GM10266 (cell line): ENCODE data around the gene ADPRH.

Experiments
- DNase-seq: peaks from one replicate; pipeline ENCODE4 v3.0.0; 2012; ENCODE audit errors: extremely low spot score
- TF ChIP-seq, protein P1 (sequence below): IDR thresholded peaks from 2 replicates; pipeline ENCODE4 v1.5.1; 2012; ENCODE audit warnings: mild to moderate bottlenecking, low read depth; ENCODE audit not compliant: control insufficient read depth, insufficient read depth; ENCODE audit errors: missing control alignments

ADPRH gene

DNA sequence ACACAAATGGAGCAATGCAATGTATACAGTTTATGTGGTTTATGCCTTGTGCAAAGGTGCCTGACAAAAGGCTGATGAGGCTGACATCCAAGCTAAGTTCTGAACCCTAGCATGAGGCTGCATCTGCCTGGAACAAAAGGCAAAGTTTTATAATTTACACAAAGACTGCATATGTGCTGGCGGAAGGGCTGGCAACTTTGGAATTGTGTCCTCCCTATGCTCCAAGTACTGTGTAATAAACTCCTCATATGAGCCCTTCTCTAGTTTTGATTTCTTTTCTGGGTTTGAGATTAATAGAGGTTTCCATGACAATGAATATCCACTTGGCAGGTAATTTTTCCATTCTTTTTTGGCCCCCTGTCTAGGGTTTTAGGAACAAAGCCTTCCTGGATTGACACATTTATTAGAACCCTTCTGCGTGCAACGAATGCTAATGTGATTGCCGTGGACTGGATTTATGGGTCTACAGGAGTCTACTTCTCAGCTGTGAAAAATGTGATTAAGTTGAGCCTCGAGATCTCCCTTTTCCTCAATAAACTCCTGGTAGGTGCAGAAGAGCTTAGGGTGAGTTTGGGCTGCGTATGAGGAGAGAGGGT lies 29.2 kb downstream of the ADPRH start:
- TF ChIP-seq, protein P1, sequence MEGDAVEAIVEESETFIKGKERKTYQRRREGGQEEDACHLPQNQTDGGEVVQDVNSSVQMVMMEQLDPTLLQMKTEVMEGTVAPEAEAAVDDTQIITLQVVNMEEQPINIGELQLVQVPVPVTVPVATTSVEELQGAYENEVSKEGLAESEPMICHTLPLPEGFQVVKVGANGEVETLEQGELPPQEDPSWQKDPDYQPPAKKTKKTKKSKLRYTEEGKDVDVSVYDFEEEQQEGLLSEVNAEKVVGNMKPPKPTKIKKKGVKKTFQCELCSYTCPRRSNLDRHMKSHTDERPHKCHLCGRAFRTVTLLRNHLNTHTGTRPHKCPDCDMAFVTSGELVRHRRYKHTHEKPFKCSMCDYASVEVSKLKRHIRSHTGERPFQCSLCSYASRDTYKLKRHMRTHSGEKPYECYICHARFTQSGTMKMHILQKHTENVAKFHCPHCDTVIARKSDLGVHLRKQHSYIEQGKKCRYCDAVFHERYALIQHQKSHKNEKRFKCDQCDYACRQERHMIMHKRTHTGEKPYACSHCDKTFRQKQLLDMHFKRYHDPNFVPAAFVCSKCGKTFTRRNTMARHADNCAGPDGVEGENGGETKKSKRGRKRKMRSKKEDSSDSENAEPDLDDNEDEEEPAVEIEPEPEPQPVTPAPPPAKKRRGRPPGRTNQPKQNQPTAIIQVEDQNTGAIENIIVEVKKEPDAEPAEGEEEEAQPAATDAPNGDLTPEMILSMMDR = no peak
- no peak for DNase-seq

DNA sequence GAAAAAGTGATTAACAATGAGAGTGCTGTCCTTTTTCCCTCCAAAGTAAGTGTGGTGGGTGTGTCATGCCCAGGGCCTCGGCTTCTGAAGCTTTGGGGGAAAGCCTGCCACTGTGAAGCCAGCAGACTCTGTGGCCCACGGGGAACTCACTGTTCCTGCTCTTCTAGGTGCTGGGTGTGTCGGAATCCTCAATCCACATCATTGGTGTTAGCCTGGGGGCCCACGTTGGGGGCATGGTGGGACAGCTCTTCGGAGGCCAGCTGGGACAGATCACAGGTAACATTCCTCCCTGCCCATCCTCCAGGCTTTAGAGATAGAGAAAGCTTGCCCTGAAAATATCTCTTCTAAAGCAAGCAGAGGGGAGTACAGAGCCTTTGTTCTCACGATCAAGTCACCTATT lies 30.0 kb downstream of the ADPRH start:
- TF ChIP-seq, protein P1 = no peak
- DNase-seq = no peak

DNA sequence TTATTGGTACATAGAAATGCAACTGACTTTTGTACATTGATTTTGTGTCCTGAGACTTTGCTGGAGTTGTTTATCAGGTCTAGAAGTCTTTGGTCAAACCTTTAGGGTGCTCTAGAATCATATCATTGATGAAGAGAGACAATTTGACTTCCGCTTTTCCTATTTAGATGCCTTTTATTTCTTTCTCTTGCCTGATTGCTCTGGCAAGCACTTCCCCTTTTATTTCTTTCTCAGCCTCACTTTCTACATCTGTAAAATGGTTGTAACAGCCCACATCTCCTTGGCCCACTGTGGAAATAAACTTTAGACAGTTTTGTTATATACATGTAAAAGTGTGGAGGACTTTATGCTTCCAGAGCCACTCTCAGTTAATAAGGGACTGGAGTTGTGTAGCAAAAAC lies 32.4 kb downstream of the ADPRH start:
- DNase-seq = no peak

DNA sequence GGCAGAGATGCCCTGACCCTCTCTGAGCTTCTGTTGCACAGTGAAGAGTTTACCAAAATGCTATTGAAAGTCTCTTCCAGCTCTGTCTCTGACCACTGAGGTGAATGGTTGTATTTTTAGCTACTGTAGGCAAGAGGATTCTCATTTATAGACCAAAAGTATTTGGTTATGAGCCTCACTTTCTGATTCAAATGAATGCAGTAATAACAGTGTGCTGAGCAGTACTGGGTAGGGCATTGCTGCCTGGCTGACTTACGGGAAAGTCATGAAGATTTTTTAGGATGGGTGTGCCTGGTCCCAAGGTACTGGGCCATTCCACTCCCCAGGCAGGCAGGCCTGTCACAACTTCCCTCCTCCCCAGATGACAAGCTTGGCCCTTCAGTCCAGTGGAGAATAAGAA lies 33.9 kb downstream of the ADPRH start:
- TF ChIP-seq, protein P1 = no peak
- DNase-seq = no peak

More for the DNA sequence above, 32.4 kb downstream of the ADPRH start:
- TF ChIP-seq, protein P1 = no peak

DNA sequence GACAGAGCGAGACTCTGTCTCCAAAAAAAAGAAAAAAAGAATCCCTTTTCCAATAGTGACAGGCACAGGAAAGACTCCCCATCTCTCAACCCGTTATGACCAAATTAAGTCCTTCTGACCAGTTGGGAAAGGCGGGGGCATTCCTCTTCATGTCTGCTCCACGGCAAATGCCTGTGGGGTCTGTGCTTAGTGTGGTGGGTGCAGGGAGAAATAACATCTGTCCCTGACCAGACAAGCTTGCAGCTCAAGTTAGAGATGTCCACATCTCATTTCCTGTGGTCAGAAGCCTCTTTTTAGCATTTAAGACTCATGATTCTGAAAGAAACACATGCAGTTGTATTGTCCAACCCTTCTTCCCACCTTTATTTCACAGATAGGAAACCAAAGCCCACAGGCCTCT lies 34.6 kb downstream of the ADPRH start:
- no peak for DNase-seq

DNA sequence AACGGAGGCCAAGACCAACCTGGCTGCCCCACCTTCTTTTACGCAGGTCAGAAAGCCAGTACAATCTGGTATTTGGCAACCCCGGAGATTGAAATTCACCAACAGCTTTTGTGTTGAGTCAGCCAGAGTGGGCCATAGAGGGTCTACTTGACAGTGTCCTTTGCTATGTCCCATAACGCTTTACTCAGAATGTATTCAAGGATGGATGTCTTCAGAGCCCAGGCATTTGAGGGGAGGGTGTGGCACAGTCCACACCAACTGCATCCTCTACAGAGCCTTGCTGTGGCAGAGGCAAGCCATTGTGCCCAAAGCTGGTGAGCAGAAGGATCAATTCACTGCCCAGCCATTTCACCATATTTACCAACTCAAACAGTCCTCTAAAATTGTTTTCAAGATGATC lies 36.8 kb downstream of the ADPRH start:
- TF ChIP-seq, protein P1 = no peak
- no peak for DNase-seq

More for the DNA sequence above, 34.6 kb downstream of the ADPRH start:
- TF ChIP-seq, protein P1 = no peak

DNA sequence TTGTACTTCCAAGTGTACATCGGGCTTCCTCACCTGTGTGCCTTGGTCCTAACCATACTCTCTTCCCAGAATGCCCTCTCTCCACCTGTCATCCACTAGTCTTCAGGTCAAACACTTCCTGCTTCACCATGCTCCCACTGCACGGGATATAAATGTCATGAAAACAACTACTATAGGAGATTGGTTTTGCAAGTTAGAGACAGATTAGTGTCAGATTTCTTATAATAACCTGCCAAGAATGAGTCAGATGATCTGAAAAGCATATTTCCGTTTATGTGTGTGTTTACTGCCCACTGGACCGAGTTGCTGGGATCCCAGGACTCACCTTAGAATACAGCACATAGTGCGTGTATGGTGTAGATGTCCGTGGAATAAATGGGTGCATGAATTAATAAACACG lies 39.8 kb downstream of the ADPRH start:
- TF ChIP-seq, protein P1 = no peak
- no peak for DNase-seq
